ENCODE measurements around the gene COL23A1. TPM values are rescaled to one million over a fixed set of nuclear protein-coding genes. Genes with fewer than 3 reads are reported as not detected.

The COL23A1 gene
- total and polyA plus RNA-seq, 2 donors (not counting 1 experiment from before 2014, with no cell fraction given) = 0.20 TPM; not detected in 1

- 1% methylated on average over 16 of the region's 23 CpGs for WGBS (ENCODE audit: insufficient coverage)
- peak overlapping the region; percentile 99 for H3K9ac ChIP-seq (ENCODE audit: low read length)
- H3K4me1 ChIP-seq (ENCODE audit: control insufficient read depth in 2 of 2, insufficient read depth in 2 of 2, low read length in 2 of 2) = peaks cover 31 to 35% of the 10 kb centered on the region in 2 donors
- ATAC-seq (ENCODE audit: low read depth) = no peak
- Mint-ChIP-seq H3K4me1 (peaks cover 51% of the 10 kb centered on the region), H3K27ac (peak overlapping the region; percentile 100), H3K9me3 (ENCODE audit: insufficient read depth) (no peaks in the 10 kb centered on the region), H3K27me3 (no peaks in the 10 kb centered on the region), H3K4me3 (peak overlapping the region; percentile 99)
- H3K27ac ChIP-seq (ENCODE audit: low read length in 2 of 2) = peak overlapping the region; percentile 96 to 99
- peaks cover 31% of the 10 kb centered on the region for H4K20me1 ChIP-seq (ENCODE audit: control insufficient read depth, insufficient read depth, low read length, poor library complexity, severe bottlenecking)
- peak overlapping the region; percentile 94 for H2AFZ ChIP-seq (ENCODE audit: insufficient read depth, low read depth, low read length, poor library complexity, severe bottlenecking)
- peaks cover 8 to 24% of the 10 kb centered on the region in 2 experiments for H3K36me3 ChIP-seq (replicated peaks in 1 of 2; ENCODE audit: control extremely low read depth in 1 of 2, control insufficient read depth in 1 of 2, extremely low read depth in 1 of 2, insufficient read depth in 2 of 2, low read length in 1 of 2)
- H3K79me2 ChIP-seq (ENCODE audit: control insufficient read depth, insufficient read depth, low read length) = peaks cover 59% of the 10 kb centered on the region
- no peak for DNase-seq
- ChIA-PET POLR2A (interaction anchor here (0.5 to 1.7 kb wide), 8 partner anchors 12 to 997 kb away, joined by 3 to 6 read pairs (median 3); partner anchors contain the start of genes COL23A1, HNRNPH1 and ZNF354A), CTCF (interaction anchor here (0.7 to 1.7 kb wide), 4 partner anchors 14 to 107 kb away, joined by 3 to 4 read pairs (median 3); no protein-coding TSS in a partner anchor)
- intact Hi-C loops (cut with micrococcal nuclease) = loop anchor here (1.0 to 10.0 kb wide), 6 partner anchors 104 to 926 kb away; partner anchors contain the start of genes PHYKPL, RUFY1, ZNF354A and ZNF354B
- H3K4me3 ChIP-seq (ENCODE audit: control extremely low read depth in 1 of 5, extremely low read depth in 1 of 5, insufficient read depth in 1 of 5, low read depth in 2 of 5, low read length in 4 of 5) = peak overlapping the region; percentile 76 to 98 (median 96)
- H3K9me3 ChIP-seq (ENCODE audit: control extremely low read depth in 1 of 3, control insufficient read depth in 2 of 3, insufficient read depth in 1 of 3, low read length in 2 of 3) = peaks cover 0 to 3% (median 0%) of the 10 kb centered on the region in 3 donors
- no peaks in the 10 kb centered on the region for H3K27me3 ChIP-seq (replicated peaks in 1 of 4; ENCODE audit: control extremely low read depth in 1 of 4, control insufficient read depth in 3 of 4, insufficient read depth in 4 of 4, low read length in 3 of 4)
- no peak for TF ChIP-seq CTCF (IDR thresholded peaks at IDR 0.05)
- TF ChIP-seq EZH2 (IDR thresholded peaks at IDR 0.05; ENCODE audit: borderline replicate concordance, insufficient read depth, low read depth, low read length, poor library complexity, severe bottlenecking) = no peak
- H3K4me2 ChIP-seq (replicated peaks; ENCODE audit: low read depth, low read length, poor library complexity, severe bottlenecking) = peak overlapping the region; percentile 72
Measured at GRCh38 chr5:178625679-178626483, 35.7 kb upstream of the COL23A1 start.

Measured in B cell (primary cell).